ENCODE data around the gene DEFB125.

Gene DEFB125

GRCh38 chr20:137668-138490 lies 50.4 kb downstream of the DEFB125 start:
- TF ChIP-seq EZH2 (IDR thresholded peaks at IDR 0.05; ENCODE audit: borderline replicate concordance, low read depth, low read length, severe bottlenecking), result no peak
- TF ChIP-seq CTCF (IDR thresholded peaks at IDR 0.05; ENCODE audit: borderline replicate concordance, extremely low read depth, low read length, poor library complexity, severe bottlenecking), result peak; percentile 76
- no peak overlapping the region for H3K27ac ChIP-seq (ENCODE audit: low read length)
- no peaks in the 10 kb centered on the region for H3K4me1 ChIP-seq (ENCODE audit: insufficient read depth, low read length)
- H3K4me2 ChIP-seq (ENCODE audit: insufficient read depth, low read length), result no peak overlapping the region
- H2AFZ ChIP-seq (ENCODE audit: low read depth, low read length), result peak overlapping the region; percentile 42; the same call in 1 of the 2 replicates
- H3K27me3 ChIP-seq (ENCODE audit: insufficient read depth, low read length, poor library complexity), result peaks cover 8% of the 10 kb centered on the region
- H3K36me3 ChIP-seq (ENCODE audit: insufficient read depth, low read length), result no peaks in the 10 kb centered on the region
- H3K9me3 ChIP-seq (ENCODE audit: insufficient read depth, low read length, severe bottlenecking), result no peaks in the 10 kb centered on the region
- H3K4me3 ChIP-seq (ENCODE audit: low read depth in 1 of 2, low read length in 2 of 2), result no peak overlapping the region
- DNase-seq (peak; percentile 36), ATAC-seq (ENCODE audit: insufficient read depth, low read depth) (peak; percentile 54; the same call in 1 of the 3 replicates)
- H3K9ac ChIP-seq (ENCODE audit: low read depth, low read length), result no peak overlapping the region
- no peaks in the 10 kb centered on the region for H4K20me1 ChIP-seq (ENCODE audit: insufficient read depth, low read length)
- H3K79me2 ChIP-seq (ENCODE audit: insufficient read depth, low read length), result no peaks in the 10 kb centered on the region

GRCh38 chr20:142290-142689 lies 54.8 kb downstream of the DEFB125 start, which contains the start of gene DEFB126:
TSS of gene DEFB126 (plus strand) at chr20:142590. CDS start at chr20:142629, 39 bp downstream.
- no peak within 1 kb of the TSS for H3K9ac ChIP-seq (ENCODE audit: low read depth, low read length)
- no peaks in the 10 kb centered on the region for H3K36me3 ChIP-seq (ENCODE audit: insufficient read depth, low read length)
- no peak for DNase-seq
- no peak within 1 kb of the TSS for H2AFZ ChIP-seq (ENCODE audit: low read depth, low read length)
- H3K27ac ChIP-seq (ENCODE audit: low read length), result no peak within 1 kb of the TSS
- H3K27me3 ChIP-seq (ENCODE audit: insufficient read depth, low read length, poor library complexity), result peaks cover 38% of the 10 kb centered on the region
- no peak within 1 kb of the TSS for H3K4me3 ChIP-seq (ENCODE audit: low read depth in 1 of 2, low read length in 2 of 2)
- no peaks in the 10 kb centered on the region for H3K4me1 ChIP-seq (ENCODE audit: insufficient read depth, low read length)
- H3K9me3 ChIP-seq (ENCODE audit: insufficient read depth, low read length, severe bottlenecking), result no peaks in the 10 kb centered on the region
- no peak within 1 kb of the TSS for H3K4me2 ChIP-seq (ENCODE audit: insufficient read depth, low read length)
- TF ChIP-seq EZH2 (IDR thresholded peaks at IDR 0.05; ENCODE audit: borderline replicate concordance, low read depth, low read length, severe bottlenecking) (no peak), CTCF (IDR thresholded peaks at IDR 0.05; ENCODE audit: borderline replicate concordance, extremely low read depth, low read length, poor library complexity, severe bottlenecking) (no peak)
- ATAC-seq (ENCODE audit: insufficient read depth, low read depth), result no peak
- no peaks in the 10 kb centered on the region for H4K20me1 ChIP-seq (ENCODE audit: insufficient read depth, low read length)
- no peaks in the 10 kb centered on the region for H3K79me2 ChIP-seq (ENCODE audit: insufficient read depth, low read length)

GRCh38 chr20:145877-146276 lies 58.4 kb downstream of the DEFB125 start:
- H4K20me1 ChIP-seq (ENCODE audit: insufficient read depth, low read length), result no peaks in the 10 kb centered on the region
- H3K36me3 ChIP-seq (ENCODE audit: insufficient read depth, low read length), result no peaks in the 10 kb centered on the region
- no peak overlapping the region for H3K9ac ChIP-seq (ENCODE audit: low read depth, low read length)
- H3K27me3 ChIP-seq (ENCODE audit: insufficient read depth, low read length, poor library complexity), result peaks cover 39% of the 10 kb centered on the region
- TF ChIP-seq CTCF (IDR thresholded peaks at IDR 0.05; ENCODE audit: borderline replicate concordance, extremely low read depth, low read length, poor library complexity, severe bottlenecking) (no peak), EZH2 (IDR thresholded peaks at IDR 0.05; ENCODE audit: borderline replicate concordance, low read depth, low read length, severe bottlenecking) (no peak)
- H3K79me2 ChIP-seq (ENCODE audit: insufficient read depth, low read length), result no peaks in the 10 kb centered on the region
- H3K9me3 ChIP-seq (ENCODE audit: insufficient read depth, low read length, severe bottlenecking), result no peaks in the 10 kb centered on the region
- H2AFZ ChIP-seq (ENCODE audit: low read depth, low read length), result no peak overlapping the region
- H3K4me3 ChIP-seq (ENCODE audit: low read depth in 1 of 2, low read length in 2 of 2), result no peak overlapping the region
- H3K4me1 ChIP-seq (ENCODE audit: insufficient read depth, low read length), result no peaks in the 10 kb centered on the region
- no peak for DNase-seq
- no peak for ATAC-seq (ENCODE audit: insufficient read depth, low read depth)
- H3K4me2 ChIP-seq (ENCODE audit: insufficient read depth, low read length), result no peak overlapping the region
- no peak overlapping the region for H3K27ac ChIP-seq (ENCODE audit: low read length)

Data from DND-41 (cell line).